ENCODE results near the gene ZFP57.
A peak's percentile ranks its signal among the peaks of the same experiment; 100 is the strongest.

ZFP57 gene

GRCh38 chr6:29702519-29703103 is 21.7 kb upstream of the ZFP57 start:
- DNase-seq (ENCODE audit: low read depth): peak; percentile 64
- no peak overlapping the region for H3K4me3 ChIP-seq (ENCODE audit: low read depth, low read length)
- no peak for TF ChIP-seq MYC (IDR thresholded peaks at IDR 0.05; ENCODE audit: low read depth, low read length)
- TF ChIP-seq, protein P1, sequence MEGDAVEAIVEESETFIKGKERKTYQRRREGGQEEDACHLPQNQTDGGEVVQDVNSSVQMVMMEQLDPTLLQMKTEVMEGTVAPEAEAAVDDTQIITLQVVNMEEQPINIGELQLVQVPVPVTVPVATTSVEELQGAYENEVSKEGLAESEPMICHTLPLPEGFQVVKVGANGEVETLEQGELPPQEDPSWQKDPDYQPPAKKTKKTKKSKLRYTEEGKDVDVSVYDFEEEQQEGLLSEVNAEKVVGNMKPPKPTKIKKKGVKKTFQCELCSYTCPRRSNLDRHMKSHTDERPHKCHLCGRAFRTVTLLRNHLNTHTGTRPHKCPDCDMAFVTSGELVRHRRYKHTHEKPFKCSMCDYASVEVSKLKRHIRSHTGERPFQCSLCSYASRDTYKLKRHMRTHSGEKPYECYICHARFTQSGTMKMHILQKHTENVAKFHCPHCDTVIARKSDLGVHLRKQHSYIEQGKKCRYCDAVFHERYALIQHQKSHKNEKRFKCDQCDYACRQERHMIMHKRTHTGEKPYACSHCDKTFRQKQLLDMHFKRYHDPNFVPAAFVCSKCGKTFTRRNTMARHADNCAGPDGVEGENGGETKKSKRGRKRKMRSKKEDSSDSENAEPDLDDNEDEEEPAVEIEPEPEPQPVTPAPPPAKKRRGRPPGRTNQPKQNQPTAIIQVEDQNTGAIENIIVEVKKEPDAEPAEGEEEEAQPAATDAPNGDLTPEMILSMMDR (IDR thresholded peaks at IDR 0.05; ENCODE audit: low read depth, low read length): peak; percentile 91

- TF ChIP-seq, protein P1 (IDR thresholded peaks at IDR 0.05; ENCODE audit: low read depth, low read length): peak; percentile 72
- no peak for TF ChIP-seq POLR2A (IDR thresholded peaks at IDR 0.05; ENCODE audit: extremely low read depth, insufficient read length)
- no peak for TF ChIP-seq MYC (IDR thresholded peaks at IDR 0.05; ENCODE audit: low read depth, low read length)
- TF ChIP-seq, protein P2, sequence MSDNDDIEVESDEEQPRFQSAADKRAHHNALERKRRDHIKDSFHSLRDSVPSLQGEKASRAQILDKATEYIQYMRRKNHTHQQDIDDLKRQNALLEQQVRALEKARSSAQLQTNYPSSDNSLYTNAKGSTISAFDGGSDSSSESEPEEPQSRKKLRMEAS (IDR thresholded peaks at IDR 0.05; ENCODE audit: low read depth, low read length): no peak
- peak; percentile 17 for DNase-seq (ENCODE audit: low read depth)
- no peak overlapping the region for H3K4me3 ChIP-seq (ENCODE audit: low read depth, low read length)
Observed at GRCh38 chr6:29696147-29697125, 15.5 kb upstream of the ZFP57 start.

DNA sequence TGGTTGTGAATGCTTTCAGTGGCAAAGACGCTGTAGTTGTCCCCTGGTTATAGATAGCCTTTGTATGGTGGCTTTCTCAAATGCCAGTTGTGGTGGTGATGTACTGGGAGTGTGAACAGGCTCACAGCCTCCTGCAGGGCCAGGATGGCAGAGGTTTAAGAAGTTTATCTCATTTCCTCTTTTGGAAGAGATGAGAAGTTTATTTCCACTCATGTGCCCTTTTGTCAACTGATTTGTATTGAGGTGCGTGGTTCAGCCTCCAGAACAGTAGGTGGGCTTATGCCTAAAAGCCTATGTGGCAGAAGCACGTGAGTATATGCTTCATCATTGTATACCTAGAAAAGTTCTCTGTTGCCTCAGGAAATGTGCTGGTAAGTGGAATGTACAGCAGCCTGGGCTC is 13.7 kb upstream of the ZFP57 start:
- DNase-seq (ENCODE audit: low read depth): no peak
- TF ChIP-seq, protein P1 (IDR thresholded peaks at IDR 0.05; ENCODE audit: low read depth, low read length): no peak
- TF ChIP-seq MYC (IDR thresholded peaks at IDR 0.05; ENCODE audit: low read depth, low read length) (no peak), POLR2A (IDR thresholded peaks at IDR 0.05; ENCODE audit: extremely low read depth, insufficient read length) (no peak)
- TF ChIP-seq, protein P2 (IDR thresholded peaks at IDR 0.05; ENCODE audit: low read depth, low read length): no peak
- H3K4me3 ChIP-seq (ENCODE audit: low read depth, low read length): no peak overlapping the region

- no peak for DNase-seq (ENCODE audit: low read depth)
- TF ChIP-seq, protein P2 (IDR thresholded peaks at IDR 0.05; ENCODE audit: low read depth, low read length): no peak
- no peak for TF ChIP-seq MYC (IDR thresholded peaks at IDR 0.05; ENCODE audit: low read depth, low read length)
- TF ChIP-seq, protein P1 (IDR thresholded peaks at IDR 0.05; ENCODE audit: low read depth, low read length): no peak
- TF ChIP-seq POLR2A (IDR thresholded peaks at IDR 0.05; ENCODE audit: extremely low read depth, insufficient read length): no peak
Observed at GRCh38 chr6:29685718-29686326, 4.9 kb upstream of the ZFP57 start.

DNA sequence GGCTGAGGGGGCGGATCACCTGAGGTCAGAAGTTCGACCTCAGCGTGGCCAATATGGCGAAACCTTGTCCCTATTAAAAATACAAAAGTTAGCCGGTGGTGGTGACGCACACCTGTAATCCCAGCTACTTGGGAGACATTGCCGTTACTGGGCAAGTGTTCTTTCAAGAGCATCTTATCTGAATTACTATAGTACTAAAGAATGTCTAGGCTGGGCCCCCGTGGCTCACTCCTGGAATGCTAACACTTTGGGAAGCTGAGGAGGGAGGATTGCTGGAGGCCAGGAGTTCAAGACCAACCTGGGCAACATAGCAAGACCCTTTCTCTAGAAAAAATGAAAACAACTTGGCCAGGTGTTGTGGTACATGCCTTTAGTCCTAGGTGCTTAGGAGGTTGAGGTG is 859 bp upstream of the ZFP57 start:
- DNase-seq (ENCODE audit: low read depth): no peak
- H3K4me3 ChIP-seq (ENCODE audit: low read depth, low read length): no peak overlapping the region
- TF ChIP-seq MYC (IDR thresholded peaks at IDR 0.05; ENCODE audit: low read depth, low read length) (no peak), POLR2A (IDR thresholded peaks at IDR 0.05; ENCODE audit: extremely low read depth, insufficient read length) (no peak)
- TF ChIP-seq, protein P2 (IDR thresholded peaks at IDR 0.05; ENCODE audit: low read depth, low read length): no peak
- TF ChIP-seq, protein P1 (IDR thresholded peaks at IDR 0.05; ENCODE audit: low read depth, low read length): no peak

More at GRCh38 chr6:29685718-29686326, 4.9 kb upstream of the ZFP57 start:
- H3K4me3 ChIP-seq (ENCODE audit: low read depth, low read length): no peak overlapping the region
